Thyroid gland (tissue), 4 donors: ENCODE results near the gene DCPS.

ENCODE experiments used
- CTCF ChIP-seq, 6 experiments: fragments of 200-600 bp in 3 of 6; fragments of 450-650 bp in 3 of 6; sonication (generic) in 3 of 6; IDR thresholded peaks; one replicate each; pipeline ENCODE4 v1.5.1; 2016 to 2019; ENCODE audit warnings: antibody characterized with exemption in 6 of 6, mild to moderate bottlenecking in 2 of 6, inconsistent platforms in 1 of 6, moderate library complexity in 1 of 6
- POLR2A ChIP-seq, 2 donors: fragments of 450-650 bp; IDR thresholded peaks; one replicate each; pipeline ENCODE4 v1.6.1; 2017; ENCODE audit warnings: antibody characterized with exemption in 2 of 2, mild to moderate bottlenecking in 2 of 2, moderate library complexity in 1 of 2

DNA sequence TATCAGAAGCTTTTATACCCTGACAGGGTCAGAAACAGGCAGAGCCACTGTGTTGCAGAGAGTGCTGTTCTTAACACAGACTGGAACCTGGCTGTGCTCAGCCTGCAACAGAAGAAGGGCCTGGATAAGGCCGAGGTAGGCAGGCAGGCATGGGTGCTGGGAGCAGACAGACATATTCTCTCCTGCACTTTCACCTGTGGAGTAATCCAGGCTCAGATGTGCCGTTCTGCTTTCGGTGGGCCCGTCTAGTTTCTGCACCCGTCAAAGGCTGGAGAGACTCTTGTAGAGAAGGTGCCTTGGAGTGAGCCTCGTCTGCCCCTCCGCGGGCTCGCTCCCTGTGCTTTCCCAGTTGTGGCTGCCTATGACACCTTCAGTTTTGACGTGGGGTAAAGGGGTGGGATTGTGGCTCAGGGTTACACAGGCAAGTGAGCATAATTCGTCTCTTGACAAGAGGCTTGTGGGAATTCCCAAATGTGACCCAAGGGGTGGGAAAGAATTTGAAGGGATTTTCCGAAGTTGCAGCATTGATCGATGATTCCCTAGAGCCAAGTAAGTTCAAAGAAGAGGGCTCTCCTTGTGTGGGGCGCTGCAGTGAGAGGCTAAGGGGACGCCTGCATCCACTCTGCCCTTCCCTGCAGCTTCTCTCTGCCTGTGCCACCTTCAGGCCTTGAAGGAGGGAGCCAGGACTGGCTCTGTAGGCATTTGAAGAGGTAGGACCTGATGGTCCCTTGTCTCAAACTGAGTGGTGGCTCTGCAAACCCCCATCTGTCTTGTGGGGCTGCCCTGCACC lies 35.4 kb downstream of the DCPS start:
- TF ChIP-seq CTCF (IDR thresholded peaks at IDR 0.05) (no peak), POLR2A (IDR thresholded peaks at IDR 0.05) (no peak)
